Calu3 (cell line): ENCODE data around the gene FXYD6. TPM values are rescaled to one million over a fixed set of nuclear protein-coding genes. Genes with fewer than 3 reads are reported as not detected.

Source experiments
- BruUV-seq: library from RNA; stranded (reverse); fragments of 400-500 nt; replicated peaks from 2 replicates; lab custom pipeline; 2021; lab: Mats Ljungman, UMichigan
- CTCF ChIA-PET: fragments of 300-600 bp; sonication (Branson Sonifier 250); formaldehyde crosslinking; loops from one replicate; lab custom pipeline; 2022; ENCODE audit warnings: antibody characterized with exemption; lab: Charles Lee
- DNase-seq: peaks from one replicate; pipeline ENCODE4 v3.0.0; 2022
- H3K27ac Mint-ChIP-seq: one replicate; pipeline ENCODE4 v1.8.0; 2022; ENCODE audit warnings: mixed read lengths; ENCODE audit not compliant: unreplicated experiment
- H3K27me3 Mint-ChIP-seq: one replicate; pipeline ENCODE4 v1.8.0; 2022; ENCODE audit warnings: mixed read lengths; ENCODE audit not compliant: unreplicated experiment
- H3K36me3 Mint-ChIP-seq: one replicate; pipeline ENCODE4 v1.8.0; 2022; ENCODE audit warnings: mild to moderate bottlenecking, moderate library complexity, mixed read lengths; ENCODE audit not compliant: insufficient read depth, unreplicated experiment
- H3K4me1 Mint-ChIP-seq: one replicate; pipeline ENCODE4 v1.8.0; 2022; ENCODE audit warnings: mild to moderate bottlenecking, low read depth, mixed read lengths; ENCODE audit not compliant: unreplicated experiment
- H3K4me3 Mint-ChIP-seq: one replicate; pipeline ENCODE4 v1.8.0; 2022; ENCODE audit warnings: mild to moderate bottlenecking, low read depth, moderate library complexity, mixed read lengths; ENCODE audit not compliant: unreplicated experiment
- H3K9me3 Mint-ChIP-seq: one replicate; pipeline ENCODE4 v1.8.0; 2022; ENCODE audit warnings: low read depth, mixed read lengths; ENCODE audit not compliant: unreplicated experiment
- intact Hi-C: fragments of 100-400 bp; cut with micrococcal nuclease; formaldehyde crosslinking; loops from one replicate; pipeline ENCODE4 v1.10.0; 2022; ENCODE audit not compliant: unreplicated experiment
- total RNA-seq: library from RNA; stranded (reverse); gene quantifications from 2 replicates; pipeline ENCODE4 v1.2.3, GENCODE V29; 2022
- TF ChIP-seq, protein P1 (sequence below): fragments of 200-600 bp; IDR thresholded peaks from one replicate; pipeline ENCODE4 v1.8.0; 2022; ENCODE audit warnings: antibody characterized with exemption; ENCODE audit not compliant: unreplicated experiment

The FXYD6 gene
- total RNA-seq, 1 experiment from 2014 or later = 0.61 TPM

DNA sequence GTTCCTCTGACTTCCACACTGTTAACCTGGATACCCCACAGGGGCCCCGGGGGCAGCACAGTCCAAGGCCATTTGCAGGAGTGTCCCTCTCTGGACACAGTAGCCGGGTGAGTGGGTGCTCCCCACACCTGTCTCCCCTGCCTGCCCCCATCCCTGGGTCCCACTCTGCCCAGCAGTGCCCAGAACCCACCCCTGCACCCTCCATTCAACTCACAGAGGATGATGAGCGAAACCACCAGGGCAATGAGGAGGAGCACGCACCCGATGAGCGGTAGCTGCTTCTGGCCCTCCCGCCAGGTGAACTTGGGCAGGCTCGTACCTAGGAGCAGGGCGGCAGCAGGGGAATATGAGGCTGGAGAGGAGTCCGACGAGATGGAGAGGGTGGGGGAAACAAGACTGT lies 40.5 kb upstream of the FXYD6 start:
- Mint-ChIP-seq H3K27me3 (peaks cover 46% of the 10 kb centered on the region), H3K27ac (no peak overlapping the region), H3K36me3 (no peaks in the 10 kb centered on the region), H3K4me1 (no peaks in the 10 kb centered on the region), H3K4me3 (no peak overlapping the region), H3K9me3 (no peaks in the 10 kb centered on the region)
- CTCF ChIA-PET = no interaction called here
- BruUV-seq = no TSS peak
- intact Hi-C loops = no loop called here
- TF ChIP-seq, protein P1, sequence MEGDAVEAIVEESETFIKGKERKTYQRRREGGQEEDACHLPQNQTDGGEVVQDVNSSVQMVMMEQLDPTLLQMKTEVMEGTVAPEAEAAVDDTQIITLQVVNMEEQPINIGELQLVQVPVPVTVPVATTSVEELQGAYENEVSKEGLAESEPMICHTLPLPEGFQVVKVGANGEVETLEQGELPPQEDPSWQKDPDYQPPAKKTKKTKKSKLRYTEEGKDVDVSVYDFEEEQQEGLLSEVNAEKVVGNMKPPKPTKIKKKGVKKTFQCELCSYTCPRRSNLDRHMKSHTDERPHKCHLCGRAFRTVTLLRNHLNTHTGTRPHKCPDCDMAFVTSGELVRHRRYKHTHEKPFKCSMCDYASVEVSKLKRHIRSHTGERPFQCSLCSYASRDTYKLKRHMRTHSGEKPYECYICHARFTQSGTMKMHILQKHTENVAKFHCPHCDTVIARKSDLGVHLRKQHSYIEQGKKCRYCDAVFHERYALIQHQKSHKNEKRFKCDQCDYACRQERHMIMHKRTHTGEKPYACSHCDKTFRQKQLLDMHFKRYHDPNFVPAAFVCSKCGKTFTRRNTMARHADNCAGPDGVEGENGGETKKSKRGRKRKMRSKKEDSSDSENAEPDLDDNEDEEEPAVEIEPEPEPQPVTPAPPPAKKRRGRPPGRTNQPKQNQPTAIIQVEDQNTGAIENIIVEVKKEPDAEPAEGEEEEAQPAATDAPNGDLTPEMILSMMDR = no peak
- no peak for DNase-seq

DNA sequence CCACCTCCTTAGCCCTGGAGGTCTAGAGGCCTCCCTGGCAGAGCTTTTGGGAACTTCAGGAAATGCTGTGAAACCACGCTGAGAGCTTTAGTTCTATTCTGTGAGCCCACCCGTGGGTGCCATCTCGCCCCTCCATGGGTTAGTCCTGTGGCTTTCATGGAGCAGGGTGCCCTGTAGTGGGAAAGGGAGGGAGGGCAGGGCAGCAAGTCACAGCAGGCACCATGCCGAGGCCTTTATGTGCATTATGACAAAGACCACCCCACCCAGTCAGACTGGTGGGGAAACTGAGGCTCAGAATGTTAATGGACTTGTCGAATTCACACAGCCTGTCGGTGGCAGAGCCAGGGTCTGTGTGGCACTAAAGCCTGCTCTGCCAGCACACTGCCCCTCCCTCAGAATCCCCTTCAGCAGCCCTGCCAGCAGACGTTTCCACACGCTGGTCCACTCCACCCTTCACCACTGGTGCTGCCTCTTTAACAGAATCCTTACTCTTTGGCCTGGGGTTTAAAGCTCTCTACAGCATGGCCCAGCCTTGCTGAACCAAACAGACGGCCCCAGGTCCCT lies 39.3 kb upstream of the FXYD6 start:
- H3K27me3 Mint-ChIP-seq = peaks cover 47% of the 10 kb centered on the region
- DNase-seq = no peak
- no peaks in the 10 kb centered on the region for H3K36me3 Mint-ChIP-seq
- no TSS peak for BruUV-seq
- no peaks in the 10 kb centered on the region for H3K4me1 Mint-ChIP-seq
- no peak overlapping the region for H3K4me3 Mint-ChIP-seq
- no peaks in the 10 kb centered on the region for H3K9me3 Mint-ChIP-seq
- intact Hi-C loops = no loop called here
- TF ChIP-seq, protein P1 = no peak
- no peak overlapping the region for H3K27ac Mint-ChIP-seq
- CTCF ChIA-PET = no interaction called here

DNA sequence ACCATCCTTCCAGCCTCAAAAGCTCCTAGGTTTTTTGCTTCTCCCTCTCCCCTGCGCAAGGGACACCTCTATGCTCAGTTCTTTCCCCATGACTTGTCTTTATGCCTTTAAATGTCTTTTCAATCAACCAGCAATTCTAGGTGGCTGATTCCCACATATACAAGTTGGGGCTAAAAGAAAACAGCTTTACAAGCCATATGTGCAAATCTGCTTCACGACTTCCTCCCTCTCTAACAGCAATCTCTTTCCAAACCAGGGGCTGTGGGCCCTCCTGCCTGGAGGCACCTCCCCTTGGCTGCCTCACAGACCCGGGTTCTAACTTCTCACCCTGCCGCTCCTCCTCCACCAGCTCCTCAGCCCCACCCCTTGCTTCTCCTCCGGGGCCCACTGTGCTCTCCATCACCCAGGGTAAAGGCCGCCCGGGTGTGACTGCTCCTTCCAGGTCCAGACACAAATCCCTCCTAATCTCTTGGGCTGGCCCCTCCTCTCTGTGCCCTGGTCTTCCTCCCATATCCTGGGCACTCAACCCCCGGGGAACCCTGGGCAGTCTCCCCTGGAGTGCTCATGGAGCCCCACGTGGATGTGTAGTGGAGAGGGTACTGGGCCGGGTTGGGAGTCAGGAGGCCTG lies 38.6 kb upstream of the FXYD6 start:
- Mint-ChIP-seq H3K4me3 (no peak overlapping the region), H3K9me3 (no peaks in the 10 kb centered on the region), H3K27me3 (peaks cover 47% of the 10 kb centered on the region), H3K27ac (no peak overlapping the region), H3K4me1 (no peaks in the 10 kb centered on the region), H3K36me3 (no peaks in the 10 kb centered on the region)
- DNase-seq = no peak
- BruUV-seq = no TSS peak
- TF ChIP-seq, protein P1 = no peak
- CTCF ChIA-PET = no interaction called here
- intact Hi-C loops = no loop called here

DNA sequence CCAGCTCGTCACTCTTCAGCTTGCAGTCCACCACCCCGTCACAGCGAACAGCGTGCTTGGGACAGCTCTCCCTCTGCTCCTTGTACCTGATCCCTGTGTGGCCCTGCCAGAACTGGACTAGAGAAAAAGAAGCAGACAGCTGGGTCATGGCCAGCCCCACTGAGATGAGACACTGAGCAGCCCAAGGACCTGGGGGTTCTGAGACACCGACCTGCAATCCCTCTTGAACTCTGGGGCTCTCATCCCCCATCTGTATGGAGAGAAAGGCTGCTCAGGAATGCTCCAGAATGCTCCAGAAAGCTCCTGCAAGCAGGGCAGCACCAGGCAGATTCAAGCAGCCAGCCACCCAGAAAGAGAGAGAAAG lies 37.9 kb upstream of the FXYD6 start:
- H3K27ac Mint-ChIP-seq = no peak overlapping the region

More for the DNA sequence above, 37.9 kb upstream of the FXYD6 start:
- Mint-ChIP-seq H3K36me3 (no peaks in the 10 kb centered on the region), H3K9me3 (no peaks in the 10 kb centered on the region), H3K4me1 (no peaks in the 10 kb centered on the region), H3K4me3 (no peak overlapping the region), H3K27me3 (peaks cover 47% of the 10 kb centered on the region)
- intact Hi-C loops = no loop called here
- BruUV-seq = no TSS peak
- TF ChIP-seq, protein P1 = no peak
- no peak for DNase-seq
- CTCF ChIA-PET = no interaction called here
